ENCODE results near the gene TSC1.

TSC1 gene

GRCh38 chr9:132880324-132880661, 64.1 kb downstream of the TSC1 start:
- Histone ChIP-seq H3K4me1 (no peaks in the 10 kb centered on the region), H3K79me2 (no peaks in the 10 kb centered on the region), H3K4me3 (ENCODE audit: low read depth, low read length) (no peak overlapping the region), H3K9ac (no peak overlapping the region), H3K27ac (no peak overlapping the region), H3K36me3 (ENCODE audit: control insufficient read depth, insufficient read depth, low read length) (no peaks in the 10 kb centered on the region), H2AFZ (no peak overlapping the region), H3K4me2 (ENCODE audit: low read length) (no peak overlapping the region), H3K9me3 (ENCODE audit: control insufficient read depth, low read length) (no peaks in the 10 kb centered on the region), H3K27me3 (ENCODE audit: control insufficient read depth, insufficient read depth, low read length) (no peaks in the 10 kb centered on the region)
- no peak for TF ChIP-seq CTCF (IDR thresholded peaks at IDR 0.05)

GRCh38 chr9:132879457-132880323, 64.7 kb downstream of the TSC1 start:
- Histone ChIP-seq H3K9ac (no peak overlapping the region), H3K36me3 (ENCODE audit: control insufficient read depth, insufficient read depth, low read length) (no peaks in the 10 kb centered on the region)

GRCh38 chr9:132878695-132879456, 65.5 kb downstream of the TSC1 start, which contains the start of gene SPACA9:
Gene SPACA9 (plus strand): TSS chr9:132878898. CDS start chr9:132883948, 5,050 bp downstream.
- Histone ChIP-seq H3K36me3 (ENCODE audit: control insufficient read depth, insufficient read depth, low read length) (no peaks in the 10 kb centered on the region), H2AFZ (peak within 1 kb of the TSS; percentile 92), H3K27ac (peak within 1 kb of the TSS; percentile 80), H3K4me2 (ENCODE audit: low read length) (peak within 1 kb of the TSS; percentile 100), H3K4me3 (ENCODE audit: low read depth, low read length) (peak within 1 kb of the TSS; percentile 89), H3K79me2 (no peaks in the 10 kb centered on the region), H3K9ac (peak within 1 kb of the TSS; percentile 28), H3K27me3 (ENCODE audit: control insufficient read depth, insufficient read depth, low read length) (no peaks in the 10 kb centered on the region), H3K9me3 (ENCODE audit: control insufficient read depth, low read length) (no peaks in the 10 kb centered on the region), H3K4me1 (no peaks in the 10 kb centered on the region)
- no peak for TF ChIP-seq CTCF (IDR thresholded peaks at IDR 0.05)

More at GRCh38 chr9:132879457-132880323, 64.7 kb downstream of the TSC1 start:
- H3K4me2 ChIP-seq (ENCODE audit: low read length) = no peak overlapping the region
- peak overlapping the region; percentile 92 for H2AFZ ChIP-seq
- TF ChIP-seq CTCF (IDR thresholded peaks at IDR 0.05) = no peak
- no peak overlapping the region for H3K27ac ChIP-seq
- no peak overlapping the region for H3K4me3 ChIP-seq (ENCODE audit: low read depth, low read length)
- H3K9me3 ChIP-seq (ENCODE audit: control insufficient read depth, low read length) = no peaks in the 10 kb centered on the region
- no peaks in the 10 kb centered on the region for H3K4me1 ChIP-seq
- no peaks in the 10 kb centered on the region for H3K27me3 ChIP-seq (ENCODE audit: control insufficient read depth, insufficient read depth, low read length)
- no peaks in the 10 kb centered on the region for H3K79me2 ChIP-seq

GRCh38 chr9:132877824-132878694, 66.4 kb downstream of the TSC1 start, which contains the start of gene AK8:
Gene AK8 (minus strand): TSS chr9:132878284. CDS start chr9:132878255, 29 bp downstream.
- Histone ChIP-seq H3K4me2 (ENCODE audit: low read length) (peak within 1 kb of the TSS; percentile 100), H3K9ac (peak within 1 kb of the TSS; percentile 28), H3K4me1 (no peaks in the 10 kb centered on the region), H3K27ac (peak within 1 kb of the TSS; percentile 80), H2AFZ (peak within 1 kb of the TSS; percentile 92), H3K4me3 (ENCODE audit: low read depth, low read length) (peak within 1 kb of the TSS; percentile 89), H3K36me3 (ENCODE audit: control insufficient read depth, insufficient read depth, low read length) (no peaks in the 10 kb centered on the region), H3K27me3 (ENCODE audit: control insufficient read depth, insufficient read depth, low read length) (no peaks in the 10 kb centered on the region), H3K79me2 (no peaks in the 10 kb centered on the region), H3K9me3 (ENCODE audit: control insufficient read depth, low read length) (no peaks in the 10 kb centered on the region)
- TF ChIP-seq CTCF (IDR thresholded peaks at IDR 0.05) = no peak

Data from parathyroid adenoma (tissue), 2 donors.